MG63 (cell line): Measurements from ENCODE around the gene CYFIP1. TPM values are rescaled to one million over a fixed set of nuclear protein-coding genes. Genes with fewer than 3 reads are reported as not detected.

Experiments
- DNase-seq: peaks from one replicate; pipeline ENCODE4 v3.0.0-alpha.2; 2020
- H3K27me3 ChIP-seq: fragments of 250-450 bp; sonication (Bioruptor Pico); 2 replicates; pipeline ENCODE4 v1.5.1; 2020; ENCODE audit warnings: mild to moderate bottlenecking, moderate library complexity
- H3K36me3 ChIP-seq: fragments of 250-450 bp; sonication (Bioruptor Pico); 2 replicates; pipeline ENCODE4 v1.5.1; 2020; ENCODE audit warnings: mild to moderate bottlenecking, moderate library complexity
- H3K4me3 ChIP-seq: fragments of 250-450 bp; sonication (Bioruptor Pico); 2 replicates; pipeline ENCODE4 v1.5.1; 2020; ENCODE audit warnings: mild to moderate bottlenecking, moderate library complexity
- H3K9me3 ChIP-seq: fragments of 250-450 bp; sonication (Bioruptor Pico); 2 replicates; pipeline ENCODE4 v1.5.1; 2020; ENCODE audit warnings: mild to moderate bottlenecking, moderate library complexity
- total RNA-seq: library from RNA; depleted of rRNA; stranded (reverse); fragments of >200 nt; shearing (Covaris generic); gene quantifications from 2 replicates; pipeline ENCODE4 v1.2.3, GENCODE V29; 2014; ENCODE audit warnings: low replicate concordance

CYFIP1 gene
- total RNA-seq, 1 experiment from 2014 or later = 71.9 TPM

DNA sequence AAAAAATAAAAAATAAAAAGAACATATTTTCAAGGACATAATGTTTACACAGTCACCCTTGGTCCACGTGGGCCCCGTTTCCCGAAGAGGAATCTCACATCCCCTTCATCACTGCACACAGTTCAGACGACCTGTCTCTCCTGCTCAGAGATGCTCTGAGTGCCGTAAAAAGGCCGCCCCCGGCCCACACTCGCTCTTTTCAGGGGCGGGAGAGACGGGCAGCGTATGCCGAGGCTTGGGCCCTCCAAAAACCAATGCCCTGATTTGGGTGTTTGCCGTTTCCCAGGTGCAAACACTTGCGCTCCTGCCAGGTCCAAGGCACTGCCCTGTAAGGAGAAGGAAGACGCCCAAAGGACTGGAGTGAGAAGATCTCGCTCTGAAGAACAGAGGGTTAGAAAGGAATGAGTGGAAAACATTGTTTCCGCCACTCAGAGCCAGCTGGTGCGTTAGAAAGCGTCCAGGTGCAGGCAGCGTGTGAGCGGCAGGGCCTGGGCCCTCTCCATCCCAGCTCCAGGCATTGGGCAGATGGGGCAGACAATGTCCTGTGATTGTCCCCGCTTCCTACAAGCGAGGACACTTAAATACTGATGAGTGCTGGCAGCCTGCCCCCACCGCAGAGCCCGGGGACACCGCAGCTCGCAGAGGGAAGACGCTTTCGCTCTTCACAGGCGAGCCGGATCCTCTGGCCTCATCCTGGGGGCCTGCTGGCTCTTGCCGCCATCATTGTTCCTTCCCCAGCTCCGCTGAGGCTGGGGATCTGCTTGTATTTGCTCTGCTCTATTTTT is 88.5 kb downstream of the CYFIP1 start:
- no peak for DNase-seq
- Histone ChIP-seq H3K4me3 (no peak overlapping the region), H3K9me3 (no peaks in the 10 kb centered on the region), H3K36me3 (peaks cover 6% of the 10 kb centered on the region), H3K27me3 (no peaks in the 10 kb centered on the region)

DNA sequence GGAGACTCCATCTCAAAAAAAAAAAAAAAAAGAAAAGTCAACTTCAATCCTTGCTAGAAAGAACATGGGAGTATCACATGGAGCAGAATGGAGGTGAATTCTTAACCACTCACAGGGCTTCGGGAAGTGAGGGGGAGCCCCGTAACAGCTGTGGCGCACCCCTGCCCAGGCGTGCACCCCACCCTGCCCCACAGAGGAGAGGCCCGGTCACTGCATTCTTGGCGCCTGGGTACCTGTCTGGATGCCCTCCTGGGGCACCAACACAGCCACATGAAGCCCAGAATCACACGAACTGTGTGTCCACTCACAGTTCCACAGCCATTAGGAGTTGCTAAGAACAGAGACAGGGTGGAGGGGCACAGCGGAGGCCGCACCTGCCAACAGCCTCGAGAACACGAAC is 89.9 kb downstream of the CYFIP1 start:
- Histone ChIP-seq H3K9me3 (no peaks in the 10 kb centered on the region), H3K27me3 (no peaks in the 10 kb centered on the region), H3K36me3 (peaks cover 13% of the 10 kb centered on the region), H3K4me3 (no peak overlapping the region)
- DNase-seq = no peak

DNA sequence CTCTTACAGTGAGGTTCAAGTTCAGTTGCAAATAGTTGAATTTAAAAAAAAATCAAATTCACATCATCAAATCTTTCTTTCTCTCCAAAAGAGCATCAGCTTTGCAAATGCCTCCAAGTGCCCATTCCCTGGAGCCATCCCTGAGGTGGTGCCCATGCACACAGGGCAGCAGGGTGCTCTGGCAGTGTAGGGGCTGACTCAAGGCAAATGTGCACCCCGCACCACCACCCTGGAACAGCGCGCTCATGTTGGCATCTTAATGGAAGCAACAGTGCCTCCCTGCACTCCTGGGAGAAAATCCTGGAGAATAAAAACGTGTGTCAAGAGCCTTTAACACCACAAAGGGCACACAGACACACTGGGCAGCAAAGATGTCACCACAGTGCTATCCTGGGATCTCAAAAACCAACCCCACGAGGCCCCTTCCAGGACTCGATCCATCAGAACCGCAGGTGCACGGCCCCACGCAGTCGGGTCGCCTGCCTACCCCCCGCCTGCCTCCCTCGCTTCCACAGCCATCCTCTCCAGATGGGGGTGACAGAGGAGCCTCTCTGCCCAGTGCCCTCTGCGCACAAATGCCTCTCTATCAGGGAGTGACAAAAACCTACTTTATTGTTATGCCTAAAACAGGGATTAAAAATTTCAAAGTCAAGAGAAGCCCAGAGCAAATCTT is 90.9 kb downstream of the CYFIP1 start:
- H3K27me3 ChIP-seq = no peaks in the 10 kb centered on the region
- peaks cover 13% of the 10 kb centered on the region for H3K36me3 ChIP-seq
- no peaks in the 10 kb centered on the region for H3K9me3 ChIP-seq
- H3K4me3 ChIP-seq = no peak overlapping the region
- no peak for DNase-seq

DNA sequence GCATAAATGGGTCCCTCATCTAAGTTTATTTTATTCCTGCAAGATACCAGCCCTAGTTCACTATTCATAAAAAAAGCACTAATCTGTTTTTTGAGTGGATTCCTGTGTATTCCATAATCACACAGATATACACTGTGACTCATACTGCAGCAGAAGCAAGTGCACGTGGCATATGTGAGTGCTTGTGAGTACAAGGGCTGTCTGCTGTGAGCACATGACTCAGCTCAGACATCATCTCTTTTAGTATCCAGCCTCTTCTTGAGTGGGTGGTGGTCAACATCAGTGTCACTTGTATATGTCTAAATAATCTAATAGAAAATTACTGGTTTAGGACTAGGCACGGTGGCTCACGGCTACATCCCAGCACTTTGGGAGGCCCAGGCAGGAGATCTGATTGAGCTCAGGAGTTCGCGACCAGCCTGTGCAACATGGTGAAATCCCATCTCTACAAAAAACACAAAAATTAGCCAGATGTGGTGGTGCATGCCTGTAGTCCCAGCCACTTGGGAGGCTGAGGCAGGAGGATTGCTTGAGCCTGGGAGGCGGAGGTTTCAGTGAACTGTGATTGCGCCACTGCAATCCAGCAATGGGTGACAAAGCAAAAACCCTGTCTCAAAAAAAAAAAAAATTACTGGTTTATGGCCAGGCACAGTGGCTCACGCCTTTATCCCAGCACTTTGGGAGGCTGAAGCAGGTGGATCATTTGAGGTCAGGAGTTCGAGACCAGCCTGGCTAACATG is 91.9 kb downstream of the CYFIP1 start:
- Histone ChIP-seq H3K36me3 (peaks cover 13% of the 10 kb centered on the region), H3K9me3 (no peaks in the 10 kb centered on the region), H3K4me3 (no peak overlapping the region), H3K27me3 (no peaks in the 10 kb centered on the region)
- peak; percentile 82 for DNase-seq

DNA sequence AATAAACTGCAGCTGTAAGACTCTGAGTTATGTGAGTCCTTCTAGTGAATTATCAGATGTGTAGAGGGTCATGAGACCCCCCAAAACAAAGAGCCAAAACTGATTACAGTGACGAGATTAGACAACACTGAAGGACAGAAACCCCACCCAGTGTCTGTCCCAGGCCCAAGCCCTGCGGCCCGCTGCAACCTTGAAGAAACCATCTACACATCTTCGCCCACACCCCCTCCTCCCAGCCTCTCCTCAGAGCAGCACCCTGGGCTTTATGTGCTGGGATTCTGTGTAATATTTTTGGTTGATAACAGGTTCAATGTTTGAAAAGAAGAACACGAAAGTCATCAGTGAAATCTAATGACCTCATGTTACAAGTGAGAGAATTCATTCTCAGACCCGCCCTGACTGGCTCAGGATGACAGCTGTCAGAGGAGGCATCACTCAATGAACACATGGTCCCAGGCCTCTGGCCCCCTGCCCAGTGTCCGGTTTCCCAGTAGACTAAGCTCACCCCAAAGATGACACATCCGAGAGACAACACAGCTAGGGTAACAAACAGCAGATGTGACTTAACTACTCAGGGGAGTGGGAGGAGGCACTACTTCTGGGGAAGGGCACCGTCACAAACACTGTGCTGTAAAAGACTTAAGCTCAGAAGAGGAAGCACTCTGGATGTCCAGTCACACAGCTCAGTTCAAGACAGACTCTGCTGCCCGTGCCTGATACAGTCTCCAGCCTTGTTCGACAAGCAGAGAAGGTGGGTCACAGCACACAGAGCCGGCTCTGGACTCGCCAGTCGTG is 92.8 kb downstream of the CYFIP1 start:
- H3K36me3 ChIP-seq = peaks cover 13% of the 10 kb centered on the region
- H3K27me3 ChIP-seq = no peaks in the 10 kb centered on the region
- no peak overlapping the region for H3K4me3 ChIP-seq
- DNase-seq = peak; percentile 70
- no peaks in the 10 kb centered on the region for H3K9me3 ChIP-seq

DNA sequence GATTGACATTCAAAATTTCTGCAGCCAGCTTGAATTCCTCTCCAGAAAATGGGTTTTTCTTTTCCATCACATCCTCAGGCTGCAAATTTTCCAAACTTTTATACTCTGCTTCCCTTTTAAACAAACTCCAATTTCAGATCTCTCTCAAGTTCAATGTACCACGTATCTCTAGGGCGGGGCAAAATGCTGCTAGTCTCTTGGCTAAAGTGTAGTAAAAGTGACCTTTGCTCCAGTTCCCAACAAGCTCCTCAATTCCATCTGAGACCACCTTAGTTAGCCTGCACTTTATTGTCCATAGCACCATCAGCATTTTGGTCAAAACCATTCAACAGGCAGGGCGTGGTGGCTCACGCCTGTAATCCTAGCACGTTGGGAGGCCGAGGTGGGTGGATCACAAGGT is 95.0 kb downstream of the CYFIP1 start:
- Histone ChIP-seq H3K4me3 (no peak overlapping the region), H3K27me3 (no peaks in the 10 kb centered on the region), H3K36me3 (peaks cover 13% of the 10 kb centered on the region), H3K9me3 (no peaks in the 10 kb centered on the region)
- no peak for DNase-seq

DNA sequence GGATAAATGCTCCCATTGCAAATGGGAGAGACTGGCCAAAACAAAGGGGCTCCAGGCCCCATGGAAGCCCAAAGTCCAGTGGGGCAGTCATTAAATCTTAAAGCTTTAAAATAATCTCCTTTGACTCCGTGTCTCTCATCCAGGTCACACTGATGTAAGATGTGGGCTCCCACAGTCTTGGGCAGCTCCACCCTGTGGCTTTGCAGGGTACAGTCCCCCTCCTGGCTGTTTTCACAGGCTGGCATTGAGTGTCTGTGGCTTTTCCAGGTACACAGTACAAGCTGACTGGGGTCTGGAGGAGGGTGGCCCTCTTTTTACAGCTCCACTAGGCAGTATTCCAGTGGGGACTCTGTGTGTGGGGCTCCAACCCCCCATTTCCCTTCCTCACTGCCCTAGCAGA is 95.8 kb downstream of the CYFIP1 start:
- Histone ChIP-seq H3K9me3 (no peaks in the 10 kb centered on the region), H3K36me3 (peaks cover 13% of the 10 kb centered on the region), H3K4me3 (no peak overlapping the region), H3K27me3 (no peaks in the 10 kb centered on the region)
- no peak for DNase-seq

DNA sequence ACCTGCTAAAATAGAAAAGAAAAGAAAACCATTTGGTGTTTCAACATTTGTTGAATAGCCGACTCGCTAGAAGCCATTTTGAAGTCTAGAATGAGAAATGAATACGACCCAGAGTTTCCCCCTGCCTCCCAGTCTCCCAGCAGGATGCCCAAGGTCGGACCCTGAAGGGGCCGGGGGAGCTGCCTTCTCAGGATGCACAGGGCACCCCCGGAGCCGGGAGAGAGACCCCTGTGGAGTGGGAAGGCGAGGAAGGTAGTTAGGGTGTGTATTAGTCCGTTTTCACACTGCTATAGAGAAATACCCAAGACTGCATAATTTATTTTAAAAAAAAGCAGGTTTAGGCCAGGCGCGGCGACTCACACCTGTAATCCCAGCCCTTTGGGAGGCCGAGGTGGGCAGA is 97.0 kb downstream of the CYFIP1 start:
- Histone ChIP-seq H3K36me3 (peaks cover 16% of the 10 kb centered on the region), H3K27me3 (no peaks in the 10 kb centered on the region), H3K9me3 (no peaks in the 10 kb centered on the region), H3K4me3 (no peak overlapping the region)
- DNase-seq = no peak

DNA sequence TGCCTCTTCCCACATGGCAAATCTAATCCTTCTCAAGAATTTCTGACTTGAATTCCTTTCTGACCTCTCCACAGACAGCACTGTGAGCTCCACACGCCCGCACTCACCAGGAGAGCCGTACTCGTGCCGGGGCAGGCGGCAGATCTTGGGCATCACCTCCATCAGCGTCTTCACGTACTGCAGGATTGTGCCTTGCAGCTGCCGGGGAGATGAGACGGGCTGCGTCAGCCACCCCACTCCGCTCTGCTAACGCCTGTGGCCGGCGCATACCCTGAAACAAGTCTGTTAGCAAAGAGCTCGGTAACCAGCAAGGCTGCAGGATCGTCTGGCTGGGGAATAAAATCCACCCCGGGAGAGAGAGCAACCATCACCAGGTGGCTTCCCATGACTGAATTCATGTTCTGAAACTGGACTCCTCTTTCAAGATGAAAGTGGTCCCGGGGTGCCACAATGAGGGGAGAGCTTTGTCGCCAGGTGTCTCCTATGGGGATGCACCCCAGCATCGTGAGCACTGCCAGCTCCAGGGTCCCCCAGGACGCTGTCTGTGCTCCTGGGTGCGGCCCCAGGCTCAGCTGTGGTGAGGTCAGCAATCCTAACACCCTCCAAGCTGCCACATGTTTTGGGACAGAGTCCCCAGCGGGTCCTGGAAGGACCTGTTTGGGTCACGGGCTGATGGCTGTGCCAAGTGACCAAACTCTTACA is 98.3 kb downstream of the CYFIP1 start:
- no peak overlapping the region for H3K4me3 ChIP-seq
- H3K9me3 ChIP-seq = no peaks in the 10 kb centered on the region
- H3K36me3 ChIP-seq = peaks cover 22% of the 10 kb centered on the region
- DNase-seq = no peak
- no peaks in the 10 kb centered on the region for H3K27me3 ChIP-seq

DNA sequence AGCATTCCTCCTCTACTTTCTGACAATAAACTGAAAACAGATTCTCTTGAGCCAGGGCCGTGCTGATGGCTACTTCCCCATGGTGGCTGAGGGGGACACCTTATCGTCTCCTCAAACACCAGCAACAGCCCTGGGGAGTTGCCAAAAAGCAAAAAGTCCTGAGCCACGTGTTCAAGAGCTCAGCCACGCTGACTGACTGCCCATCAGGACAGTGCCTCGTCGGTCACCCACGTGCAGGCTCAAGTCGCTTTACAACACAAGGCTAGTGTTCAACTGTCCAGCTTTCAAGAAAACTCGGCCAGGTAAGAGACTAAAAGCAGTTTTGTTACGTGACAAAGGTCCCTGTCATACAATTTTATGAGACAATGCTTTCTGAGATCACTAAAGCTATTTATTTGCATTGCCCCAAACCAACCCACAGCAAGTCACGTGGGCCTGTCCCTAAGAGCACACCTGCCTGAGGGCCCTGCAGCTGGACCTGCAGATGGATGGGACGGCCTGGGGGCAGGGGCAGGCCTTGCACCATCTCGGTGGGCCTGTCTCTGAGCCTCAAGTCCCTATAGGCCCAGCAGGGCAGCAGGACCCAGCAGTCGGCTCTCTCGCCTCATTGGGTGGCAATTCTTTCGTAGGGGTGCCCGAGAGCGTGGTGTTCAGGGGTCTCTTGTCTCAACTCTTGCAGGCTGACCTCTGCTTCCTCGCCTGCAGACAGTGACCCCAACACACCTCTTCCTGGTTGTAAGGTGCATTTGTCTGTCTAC is 99.0 kb downstream of the CYFIP1 start:
- H3K4me3 ChIP-seq = no peak overlapping the region

DNA sequence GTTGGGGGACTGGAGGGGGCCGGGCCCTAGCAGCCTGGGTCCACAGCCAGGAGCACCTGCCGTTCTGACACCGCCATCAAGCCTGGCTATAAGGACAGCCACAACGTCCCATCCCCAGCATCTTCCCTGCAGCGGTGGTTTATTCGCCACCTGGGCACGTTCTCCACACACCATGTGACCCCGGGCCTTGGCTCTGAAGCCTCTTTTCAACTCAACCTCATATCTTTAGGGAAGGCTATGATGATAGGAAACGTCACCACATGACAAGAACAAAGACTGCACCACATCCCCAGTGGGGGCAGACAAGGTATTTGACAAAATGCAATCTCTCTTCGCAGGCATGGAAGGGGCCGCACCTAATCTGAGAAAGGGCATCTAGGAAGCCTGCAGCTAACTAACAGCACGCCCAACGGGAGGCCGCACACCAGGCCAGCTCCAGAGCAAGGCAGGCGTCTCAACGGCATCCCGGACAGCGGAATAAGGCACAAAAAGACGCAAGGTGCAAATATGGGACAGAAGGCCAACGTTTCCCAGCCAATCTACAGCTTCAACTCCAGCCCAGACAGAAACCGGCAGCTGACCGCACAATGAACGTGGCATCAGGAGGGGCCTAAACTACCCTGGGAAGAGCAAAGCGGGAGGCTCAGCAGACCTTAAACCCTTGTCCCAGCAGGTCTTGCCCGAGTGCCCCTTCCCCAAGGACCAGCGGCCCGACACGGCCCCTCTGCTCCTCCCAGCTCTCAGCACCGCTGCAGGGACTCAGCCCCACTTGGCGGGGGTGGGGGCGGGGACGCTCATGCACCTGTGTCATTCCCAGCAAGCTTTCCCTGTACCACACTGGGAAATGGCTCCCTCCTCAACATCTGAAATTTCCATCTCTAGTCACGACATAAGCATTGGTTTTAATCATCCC is 99.8 kb downstream of the CYFIP1 start:
- H3K27me3 ChIP-seq = no peaks in the 10 kb centered on the region
- no peaks in the 10 kb centered on the region for H3K9me3 ChIP-seq
- H3K36me3 ChIP-seq = peaks cover 17% of the 10 kb centered on the region
- H3K4me3 ChIP-seq = no peak overlapping the region
- no peak for DNase-seq

More for the DNA sequence above, 99.0 kb downstream of the CYFIP1 start:
- no peaks in the 10 kb centered on the region for H3K9me3 ChIP-seq
- H3K36me3 ChIP-seq = peaks cover 20% of the 10 kb centered on the region
- no peaks in the 10 kb centered on the region for H3K27me3 ChIP-seq
- DNase-seq = no peak

DNA sequence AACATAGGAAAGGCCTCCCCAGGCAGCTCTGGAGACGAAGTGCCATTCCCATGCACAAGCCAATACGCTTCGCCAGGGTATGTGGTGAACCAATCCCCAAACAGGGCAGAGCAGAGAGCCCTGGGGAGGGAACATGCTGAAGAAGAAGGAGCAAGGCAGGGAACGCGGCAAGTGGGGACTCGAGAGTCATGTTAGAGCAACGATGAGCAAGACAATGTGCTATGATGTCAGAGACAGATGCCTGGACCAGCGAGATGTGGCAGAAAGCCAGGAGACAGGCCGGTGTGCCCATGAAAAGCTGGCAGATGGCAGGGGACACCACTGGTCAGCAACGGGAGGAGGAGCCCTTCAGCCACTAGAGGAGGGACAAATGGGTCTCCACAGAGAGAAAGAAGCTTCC is 102.1 kb downstream of the CYFIP1 start:
- Histone ChIP-seq H3K36me3 (peaks cover 23% of the 10 kb centered on the region), H3K9me3 (no peaks in the 10 kb centered on the region), H3K27me3 (no peaks in the 10 kb centered on the region), H3K4me3 (no peak overlapping the region)
- DNase-seq = no peak

DNA sequence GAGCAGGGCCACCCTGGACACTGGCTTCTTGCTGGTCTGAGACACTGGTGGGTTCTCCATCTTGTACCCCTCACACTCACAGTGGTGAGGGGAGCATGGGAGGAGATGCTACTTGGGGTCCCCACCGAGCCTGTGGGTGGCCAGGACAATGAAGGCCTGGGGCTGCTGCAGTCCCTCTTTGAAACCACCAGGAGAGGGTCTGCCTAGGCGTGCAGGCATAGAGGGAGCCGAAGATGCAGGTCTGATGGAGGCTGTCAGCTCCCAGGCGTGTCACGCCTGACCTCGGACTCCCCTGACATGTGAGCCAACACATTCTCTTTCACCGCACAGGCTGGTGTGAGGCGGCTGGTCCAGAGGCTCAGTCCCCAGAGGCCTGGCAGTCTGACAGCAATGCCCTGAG is 102.6 kb downstream of the CYFIP1 start:
- Histone ChIP-seq H3K27me3 (no peaks in the 10 kb centered on the region), H3K9me3 (no peaks in the 10 kb centered on the region), H3K36me3 (peaks cover 27% of the 10 kb centered on the region), H3K4me3 (no peak overlapping the region)
- no peak for DNase-seq

DNA sequence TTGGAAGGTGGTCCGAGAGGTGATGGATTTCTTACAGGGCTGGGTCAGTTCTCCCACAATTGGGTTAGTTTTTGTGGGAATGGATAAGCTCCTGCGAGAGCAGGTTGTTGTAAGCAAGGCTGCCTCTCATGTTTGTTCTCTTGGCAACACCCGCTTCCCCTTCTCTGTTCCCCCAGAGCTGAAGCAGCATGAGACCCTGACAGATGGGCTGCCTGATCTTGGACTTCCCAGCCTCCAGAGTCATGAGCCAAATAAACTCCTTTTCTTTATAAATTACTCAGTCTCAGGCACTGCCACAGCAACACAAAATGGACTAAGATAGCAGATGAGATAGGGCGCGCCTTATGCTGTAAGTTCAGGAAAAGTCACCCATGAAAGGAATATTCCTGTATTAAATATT is 103.1 kb downstream of the CYFIP1 start:
- Histone ChIP-seq H3K9me3 (no peaks in the 10 kb centered on the region), H3K4me3 (no peak overlapping the region), H3K36me3 (peaks cover 31% of the 10 kb centered on the region), H3K27me3 (no peaks in the 10 kb centered on the region)
- DNase-seq = no peak

DNA sequence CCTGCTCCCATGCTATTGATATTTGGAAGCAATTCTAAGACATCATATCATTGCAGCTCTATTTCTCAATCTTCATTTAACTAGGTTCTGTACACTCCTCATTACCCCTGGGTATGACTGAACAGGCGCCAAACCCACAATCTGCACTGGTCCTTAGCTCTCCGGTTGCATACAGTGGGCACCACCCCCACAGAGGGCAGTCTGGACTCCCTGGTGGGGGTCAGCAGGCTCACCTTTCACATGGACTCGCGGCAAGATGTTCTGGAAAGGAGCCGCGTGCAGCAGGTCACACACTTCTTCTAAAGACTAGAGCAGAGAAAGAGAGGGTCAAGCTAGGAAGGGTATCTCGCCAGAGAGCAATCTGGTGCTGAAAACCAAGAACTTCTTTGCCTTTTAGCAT is 105.2 kb downstream of the CYFIP1 start:
- no peak overlapping the region for H3K4me3 ChIP-seq
- H3K9me3 ChIP-seq = no peaks in the 10 kb centered on the region
- H3K36me3 ChIP-seq = peaks cover 44% of the 10 kb centered on the region
- no peaks in the 10 kb centered on the region for H3K27me3 ChIP-seq
- no peak for DNase-seq
